Dermis microvascular lymphatic vessel endothelial cell (primary cell): ENCODE measurements around the gene CNN2. TPM values are rescaled to one million over a fixed set of nuclear protein-coding genes. Genes with fewer than 3 reads are reported as not detected.

Experiments
- DNase-seq, 2 donors: peaks; one replicate each; pipeline versions ENCODE4 v3.0.0 to v3.0.0-alpha.2; 2010; ENCODE audit warnings: low read depth in 2 of 2
- total RNA-seq: library from RNA; depleted of rRNA; stranded (reverse); fragments of >200 nt; gene quantifications from 2 replicates; pipeline ENCODE4 v1.2.1, GENCODE V29; 2014

The CNN2 gene
- total RNA-seq, 1 donor from 2014 or later = 92.6 TPM

DNA sequence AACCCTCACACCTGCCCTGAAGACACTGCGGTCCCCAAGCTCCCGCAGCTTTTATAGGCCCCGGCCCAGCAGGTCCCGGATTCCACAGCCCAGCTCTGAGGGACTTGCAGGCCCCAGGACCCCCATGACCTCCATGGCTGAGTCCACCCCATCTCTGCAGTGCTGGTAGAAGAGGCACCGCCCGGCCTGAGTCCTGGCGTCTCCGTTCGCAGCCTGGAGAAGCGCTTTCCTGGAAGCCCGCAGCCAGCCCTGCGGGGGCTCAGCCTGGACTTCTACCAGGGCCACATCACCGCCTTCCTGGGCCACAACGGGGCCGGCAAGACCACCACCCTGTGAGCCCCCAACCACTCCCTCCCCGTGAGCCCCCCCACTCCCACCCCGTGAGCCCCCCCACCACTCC, 22.7 kb downstream of the CNN2 start:
- DNase-seq = no peak

DNA sequence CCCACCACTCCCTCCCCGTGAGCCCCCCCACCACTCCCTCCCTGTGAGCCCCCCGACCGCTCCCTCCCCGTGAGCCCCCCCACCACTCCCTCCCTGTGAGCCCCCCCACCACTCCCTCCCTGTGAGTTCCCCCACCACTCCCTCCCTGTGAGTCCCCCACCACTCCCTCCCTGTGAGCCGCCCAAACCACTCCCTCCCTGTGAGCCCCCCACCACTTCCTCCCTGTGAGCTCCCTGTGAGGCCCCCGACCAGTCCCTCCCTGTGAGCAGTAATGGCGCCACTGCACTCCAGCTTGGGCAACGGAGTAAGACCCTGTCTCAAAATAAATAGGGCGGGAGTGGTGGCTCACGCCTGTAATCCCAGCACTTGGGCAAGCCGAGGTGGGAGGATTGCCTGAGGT, 23.4 kb downstream of the CNN2 start:
- DNase-seq = no peak

DNA sequence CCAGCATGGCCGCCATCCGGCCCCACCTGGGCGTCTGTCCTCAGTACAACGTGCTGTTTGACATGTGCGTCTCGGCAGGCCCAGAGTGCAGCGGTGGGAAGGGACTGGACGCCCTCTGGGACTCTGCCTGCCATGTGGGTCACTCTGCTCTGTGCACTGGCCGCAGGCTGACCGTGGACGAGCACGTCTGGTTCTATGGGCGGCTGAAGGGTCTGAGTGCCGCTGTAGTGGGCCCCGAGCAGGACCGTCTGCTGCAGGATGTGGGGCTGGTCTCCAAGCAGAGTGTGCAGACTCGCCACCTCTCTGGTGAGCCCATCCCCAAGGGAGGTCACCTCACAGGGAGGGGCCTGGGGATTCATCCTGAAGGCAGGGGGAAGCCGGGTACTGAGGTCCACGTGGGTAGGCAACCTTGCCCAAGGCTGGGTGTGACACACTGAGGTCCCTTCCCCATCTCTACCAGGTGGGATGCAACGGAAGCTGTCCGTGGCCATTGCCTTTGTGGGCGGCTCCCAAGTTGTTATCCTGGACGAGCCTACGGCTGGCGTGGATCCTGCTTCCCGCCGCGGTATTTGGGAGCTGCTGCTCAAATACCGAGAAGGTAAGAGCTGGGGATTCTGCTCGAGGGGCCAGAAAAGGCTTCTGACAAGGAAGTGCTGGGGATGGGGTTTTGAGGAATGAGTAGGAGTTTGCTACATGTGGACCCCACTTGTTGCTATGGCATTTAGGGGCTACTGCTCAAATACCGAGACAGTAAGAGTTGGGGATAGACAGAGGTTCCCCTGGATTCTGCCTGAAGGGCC, 24.8 kb downstream of the CNN2 start:
- DNase-seq = no peak

DNA sequence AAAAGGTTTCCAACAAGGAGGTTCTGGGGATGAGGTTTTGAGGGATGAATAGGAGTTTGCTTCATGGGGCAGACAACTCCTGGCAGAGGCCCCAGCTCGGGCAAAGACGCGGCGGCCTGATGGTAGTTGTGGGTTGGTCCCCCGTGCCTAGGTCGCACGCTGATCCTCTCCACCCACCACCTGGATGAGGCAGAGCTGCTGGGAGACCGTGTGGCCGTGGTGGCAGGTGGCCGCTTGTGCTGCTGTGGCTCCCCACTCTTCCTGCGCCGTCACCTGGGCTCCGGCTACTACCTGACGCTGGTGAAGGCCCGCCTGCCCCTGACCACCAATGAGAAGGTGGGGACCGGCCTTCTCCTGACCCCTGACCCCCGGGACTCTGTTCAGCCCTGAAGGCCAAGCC, 25.4 kb downstream of the CNN2 start:
- no peak for DNase-seq

DNA sequence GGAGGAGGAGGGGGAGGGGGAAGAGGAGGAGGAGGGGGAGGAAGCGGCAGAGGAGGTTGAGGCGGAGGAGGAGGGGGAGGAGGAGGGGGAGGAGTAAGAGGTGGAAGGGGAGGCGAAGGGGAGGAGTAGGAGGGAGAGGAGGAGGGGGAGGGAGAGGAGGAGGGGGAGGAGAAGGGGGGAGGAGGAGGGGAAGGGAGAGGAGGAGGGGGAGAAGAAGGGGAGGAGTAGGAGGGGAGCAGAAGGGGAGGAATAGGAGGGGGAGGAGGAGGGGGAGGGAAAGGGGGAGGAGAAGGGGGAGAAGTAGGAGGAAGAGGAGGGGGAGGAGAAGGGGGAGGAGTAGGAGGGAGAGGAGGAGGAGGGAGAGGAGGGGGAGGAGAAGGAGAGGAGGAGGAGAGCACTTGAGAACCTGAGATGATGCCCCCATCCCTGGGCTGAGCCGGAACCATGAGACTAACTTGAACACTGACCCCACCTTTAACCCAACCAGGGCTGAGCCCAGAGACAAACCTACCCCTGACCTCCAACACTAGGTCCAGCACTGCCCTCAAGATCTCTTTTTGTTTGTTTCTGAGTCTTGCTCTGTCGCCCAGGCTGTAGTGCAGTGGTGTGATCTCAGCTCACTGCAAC, 26.1 kb downstream of the CNN2 start:
- DNase-seq = no peak

DNA sequence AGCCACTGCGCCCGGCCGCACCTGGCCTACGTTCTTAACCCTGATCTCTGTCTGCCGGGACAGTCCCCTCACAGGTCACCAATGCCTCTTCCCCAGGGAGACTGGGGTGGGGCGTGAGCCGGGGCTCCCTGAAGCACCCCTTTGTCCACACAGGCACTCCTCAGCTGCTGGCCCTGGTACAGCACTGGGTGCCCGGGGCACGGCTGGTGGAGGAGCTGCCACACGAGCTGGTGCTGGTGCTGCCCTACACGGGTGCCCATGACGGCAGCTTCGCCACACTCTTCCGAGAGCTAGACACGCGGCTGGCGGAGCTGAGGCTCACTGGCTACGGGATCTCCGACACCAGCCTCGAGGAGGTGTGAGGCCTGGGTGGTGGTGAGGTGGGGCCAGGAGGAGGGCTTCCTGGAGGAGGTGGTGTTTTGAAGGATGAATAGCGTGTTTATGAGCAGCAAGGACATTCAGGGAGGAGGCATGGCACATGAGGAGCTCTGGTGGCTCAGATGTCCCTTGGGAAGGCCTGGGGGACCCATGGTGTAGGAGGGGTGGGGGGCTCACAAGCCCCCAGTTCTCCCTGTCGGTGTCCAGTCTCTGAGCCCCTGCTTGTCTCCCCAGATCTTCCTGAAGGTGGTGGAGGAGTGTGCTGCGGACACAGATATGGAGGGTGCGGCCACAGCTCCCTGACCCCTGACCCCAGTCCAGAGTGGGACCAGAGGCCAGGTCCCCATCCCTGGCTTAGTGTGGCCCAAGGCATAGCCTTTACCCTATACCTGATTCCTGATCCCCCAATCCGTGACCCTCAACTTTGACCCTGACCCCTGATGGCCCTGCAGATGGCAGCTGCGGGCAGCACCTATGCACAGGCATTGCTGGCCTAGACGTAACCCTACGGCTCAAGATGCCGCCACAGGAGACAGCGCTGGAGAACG, 27.0 kb downstream of the CNN2 start:
- DNase-seq = no peak

DNA sequence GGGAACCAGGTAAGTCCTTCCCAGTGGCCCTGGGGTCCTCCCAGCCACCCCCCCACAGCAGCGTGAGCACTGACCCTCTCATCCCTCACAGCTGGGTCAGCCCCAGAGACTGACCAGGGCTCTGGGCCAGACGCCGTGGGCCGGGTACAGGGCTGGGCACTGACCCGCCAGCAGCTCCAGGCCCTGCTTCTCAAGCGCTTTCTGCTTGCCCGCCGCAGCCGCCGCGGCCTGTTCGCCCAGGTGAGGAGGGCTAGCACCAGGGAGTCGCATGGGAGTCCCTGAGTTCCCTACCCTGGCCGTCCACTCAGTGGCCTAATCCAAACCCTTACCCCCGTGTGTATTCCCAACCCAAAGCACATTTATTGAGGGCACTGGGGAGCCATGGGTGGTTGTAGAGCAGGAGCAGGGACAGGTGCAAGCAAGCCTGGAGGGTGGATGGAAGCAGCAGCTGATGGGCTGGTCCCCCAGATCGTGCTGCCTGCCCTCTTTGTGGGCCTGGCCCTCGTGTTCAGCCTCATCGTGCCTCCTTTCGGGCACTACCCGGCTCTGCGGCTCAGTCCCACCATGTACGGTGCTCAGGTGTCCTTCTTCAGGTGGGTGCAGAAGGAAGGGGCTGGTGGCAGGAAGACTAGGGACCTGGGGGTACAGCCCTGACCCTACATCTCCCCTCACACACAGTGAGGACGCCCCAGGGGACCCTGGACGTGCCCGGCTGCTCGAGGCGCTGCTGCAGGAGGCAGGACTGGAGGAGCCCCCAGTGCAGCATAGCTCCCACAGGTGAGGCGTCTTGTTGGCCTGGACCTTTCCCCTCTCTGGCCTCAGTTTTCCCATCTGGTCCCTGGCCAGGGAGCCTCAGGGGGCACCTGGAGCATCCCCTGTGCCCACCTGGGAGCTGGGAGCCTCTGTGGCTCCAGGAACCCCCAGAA, 28.0 kb downstream of the CNN2 start:
- DNase-seq = no peak

DNA sequence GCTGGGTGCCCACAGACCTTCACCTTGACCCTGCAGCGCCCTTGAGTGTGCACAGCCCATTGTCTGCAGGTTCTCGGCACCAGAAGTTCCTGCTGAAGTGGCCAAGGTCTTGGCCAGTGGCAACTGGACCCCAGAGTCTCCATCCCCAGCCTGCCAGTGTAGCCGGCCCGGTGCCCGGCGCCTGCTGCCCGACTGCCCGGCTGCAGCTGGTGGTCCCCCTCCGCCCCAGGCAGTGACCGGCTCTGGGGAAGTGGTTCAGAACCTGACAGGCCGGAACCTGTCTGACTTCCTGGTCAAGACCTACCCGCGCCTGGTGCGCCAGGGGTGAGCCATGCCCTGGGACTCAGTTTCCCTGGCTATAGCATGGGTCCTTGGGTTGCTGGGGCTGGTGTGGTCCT, 28.6 kb downstream of the CNN2 start:
- no peak for DNase-seq

DNA sequence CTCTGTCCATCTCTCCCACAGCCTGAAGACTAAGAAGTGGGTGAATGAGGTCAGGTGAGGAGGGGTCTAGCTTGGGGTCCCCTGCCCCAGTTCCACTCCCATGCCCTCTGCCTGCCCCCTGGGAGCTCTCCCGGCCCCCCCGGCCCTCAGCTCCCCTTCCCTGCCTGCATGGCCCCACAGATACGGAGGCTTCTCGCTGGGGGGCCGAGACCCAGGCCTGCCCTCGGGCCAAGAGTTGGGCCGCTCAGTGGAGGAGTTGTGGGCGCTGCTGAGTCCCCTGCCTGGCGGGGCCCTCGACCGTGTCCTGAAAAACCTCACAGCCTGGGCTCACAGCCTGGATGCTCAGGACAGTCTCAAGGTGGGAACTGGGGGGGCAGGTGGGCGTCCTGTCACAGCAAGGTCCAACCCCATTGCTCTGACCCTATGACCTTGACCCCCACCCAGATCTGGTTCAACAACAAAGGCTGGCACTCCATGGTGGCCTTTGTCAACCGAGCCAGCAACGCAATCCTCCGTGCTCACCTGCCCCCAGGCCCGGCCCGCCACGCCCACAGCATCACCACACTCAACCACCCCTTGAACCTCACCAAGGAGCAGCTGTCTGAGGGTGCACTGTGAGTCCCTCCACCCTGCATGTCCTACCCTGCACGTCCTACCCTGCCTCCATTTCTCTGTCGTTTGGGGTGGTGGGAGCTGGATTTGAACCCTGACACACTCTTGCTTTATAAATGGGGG, 29.6 kb downstream of the CNN2 start:
- no peak for DNase-seq

DNA sequence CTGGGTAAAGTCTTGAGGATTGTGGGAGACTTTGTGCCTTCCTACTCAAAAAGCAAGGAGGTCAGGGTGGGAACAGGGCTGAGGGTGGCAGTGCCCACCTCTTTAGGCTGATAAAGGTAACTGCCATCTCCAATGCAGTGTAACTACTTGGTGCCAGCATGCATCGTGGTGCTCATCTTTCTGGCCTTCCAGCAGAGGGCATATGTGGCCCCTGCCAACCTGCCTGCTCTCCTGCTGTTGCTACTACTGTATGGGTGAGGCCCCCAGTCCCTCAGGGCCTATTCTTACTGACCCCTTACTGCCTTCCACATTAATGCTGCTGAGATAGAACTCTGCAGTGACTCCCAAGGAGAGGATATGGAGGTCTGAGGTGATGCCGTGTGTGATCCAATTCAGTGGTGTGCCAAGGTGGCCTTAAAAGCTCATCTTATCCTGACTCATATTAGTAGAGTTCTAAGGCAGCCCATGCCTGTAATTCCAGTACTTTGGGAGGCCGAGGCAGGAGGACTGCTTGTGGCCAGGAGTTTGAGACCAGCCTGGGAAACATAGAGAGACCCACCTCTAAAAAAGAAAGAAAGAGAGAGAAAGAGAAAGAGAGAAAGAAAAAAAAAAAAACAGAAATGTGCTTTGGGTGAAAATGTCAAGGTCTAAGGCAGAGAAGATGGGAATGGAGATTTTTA, 30.9 kb downstream of the CNN2 start:
- DNase-seq = peak in 1 of 2 donors; percentile 53

DNA sequence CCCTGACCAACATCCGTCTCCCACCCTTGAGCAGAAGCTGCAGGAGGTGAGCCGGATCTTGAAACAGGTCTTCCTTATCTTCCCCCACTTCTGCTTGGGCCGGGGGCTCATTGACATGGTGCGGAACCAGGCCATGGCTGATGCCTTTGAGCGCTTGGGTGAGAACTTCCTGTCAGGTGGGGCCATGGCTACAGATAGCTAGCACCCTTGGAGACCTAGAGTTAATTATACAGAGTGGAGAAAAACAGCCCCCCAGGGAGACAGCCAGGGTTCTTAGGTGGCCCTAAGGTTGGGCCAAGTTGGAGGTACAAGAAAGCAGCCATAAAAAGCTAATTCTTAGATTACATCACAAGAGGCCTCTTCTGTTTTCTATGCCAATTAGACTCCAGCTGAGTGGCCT, 31.7 kb downstream of the CNN2 start:
- DNase-seq = no peak

DNA sequence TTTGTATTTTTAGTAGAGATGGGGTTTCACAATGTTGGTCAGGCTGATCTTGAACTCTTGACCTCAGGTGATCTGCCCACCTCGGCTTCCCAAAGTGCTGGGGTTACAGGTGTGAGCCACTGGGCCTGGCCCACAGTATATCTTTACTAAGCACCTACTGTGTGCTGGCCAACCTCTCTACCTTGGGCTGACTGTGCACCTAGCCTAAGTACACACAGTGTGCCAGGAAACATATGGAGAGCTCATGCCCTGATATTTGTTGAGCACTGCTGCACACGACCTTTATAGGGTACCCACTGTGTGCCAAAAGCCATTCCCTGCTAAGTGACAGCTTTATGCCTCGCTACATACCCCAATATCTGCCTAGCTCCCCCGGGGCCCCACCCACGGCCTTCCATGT, 34.3 kb downstream of the CNN2 start:
- DNase-seq = no peak

DNA sequence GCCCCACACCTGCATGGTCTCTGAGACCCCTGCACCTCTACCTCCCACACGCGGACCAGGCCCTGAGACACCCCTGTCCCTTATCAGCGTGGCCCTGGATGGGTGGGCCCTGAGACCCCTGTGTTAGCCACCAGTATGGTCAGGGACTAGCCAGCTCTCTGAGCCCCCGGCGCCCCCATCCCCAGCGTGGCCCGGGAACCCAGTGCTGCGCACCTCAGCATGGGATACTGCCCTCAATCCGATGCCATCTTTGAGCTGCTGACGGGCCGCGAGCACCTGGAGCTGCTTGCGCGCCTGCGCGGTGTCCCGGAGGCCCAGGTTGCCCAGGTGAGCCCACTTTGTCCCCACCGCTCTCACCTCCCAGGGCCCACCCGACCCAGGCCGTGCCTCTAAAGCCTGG, 35.6 kb downstream of the CNN2 start:
- no peak for DNase-seq

DNA sequence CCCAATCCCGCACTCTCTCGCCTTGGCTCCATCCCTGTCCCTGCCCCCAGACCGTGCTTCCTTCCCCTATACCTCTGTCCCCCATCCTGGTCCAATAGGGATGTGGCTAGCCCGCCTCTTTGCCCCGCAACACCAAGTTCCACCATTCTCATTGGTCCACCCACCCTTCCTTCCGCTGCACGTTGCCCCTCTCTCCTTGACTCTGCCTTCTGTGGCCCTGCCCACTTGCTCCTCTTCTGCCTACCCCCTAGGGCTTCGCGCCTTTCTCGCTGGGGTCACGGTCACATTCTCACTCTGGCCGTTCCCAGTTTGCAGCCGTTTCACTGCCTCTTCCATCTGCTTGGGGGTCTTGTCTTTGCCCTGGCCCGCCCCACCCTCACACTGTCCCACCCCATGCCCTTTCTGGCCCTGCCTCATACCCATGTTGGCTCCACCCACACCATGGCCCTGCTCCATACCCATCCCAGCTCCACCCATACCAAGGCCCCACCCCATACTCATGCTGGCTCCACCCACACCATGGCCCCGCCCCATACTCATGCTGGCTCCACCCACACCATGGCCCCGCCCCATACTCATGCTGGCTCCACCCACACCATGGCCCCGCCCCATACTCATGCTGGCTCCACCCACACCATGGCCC, 36.1 kb downstream of the CNN2 start:
- no peak for DNase-seq

DNA sequence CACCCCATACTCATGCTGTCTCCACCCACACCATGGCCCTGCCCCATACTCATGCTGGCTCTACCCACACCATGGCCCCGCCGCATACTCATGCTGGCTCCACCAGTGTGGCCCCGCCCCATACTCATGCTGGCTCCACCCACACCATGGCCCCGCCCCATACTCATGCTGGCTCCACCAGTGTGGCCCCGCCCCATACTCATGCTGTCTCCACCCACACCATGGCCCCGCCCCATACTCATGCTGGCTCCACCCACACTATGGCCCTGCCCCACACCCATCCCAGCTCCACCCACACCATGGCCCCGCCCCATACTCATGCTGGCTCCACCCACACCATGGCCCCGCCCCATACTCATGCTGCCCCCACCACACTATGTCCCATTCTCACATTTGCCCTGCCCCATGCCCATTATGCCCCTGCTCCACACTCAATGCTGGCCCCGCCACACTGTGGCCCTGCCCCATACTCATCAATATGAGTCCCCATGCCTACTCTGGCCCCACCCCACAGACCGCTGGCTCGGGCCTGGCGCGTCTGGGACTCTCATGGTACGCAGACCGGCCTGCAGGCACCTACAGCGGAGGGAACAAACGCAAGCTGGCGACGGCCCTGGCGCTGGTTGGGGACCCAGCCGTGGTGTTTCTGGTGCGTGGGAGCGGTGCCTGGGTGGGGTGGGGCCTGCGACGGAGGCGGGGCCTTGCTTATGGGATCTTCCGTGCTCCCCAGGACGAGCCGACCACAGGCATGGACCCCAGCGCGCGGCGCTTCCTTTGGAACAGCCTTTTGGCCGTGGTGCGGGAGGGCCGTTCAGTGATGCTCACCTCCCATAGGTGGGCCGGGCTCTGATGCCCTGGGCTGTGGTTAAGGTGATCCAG, 36.9 kb downstream of the CNN2 start:
- peak in 1 of 2 donors; percentile 57 for DNase-seq

DNA sequence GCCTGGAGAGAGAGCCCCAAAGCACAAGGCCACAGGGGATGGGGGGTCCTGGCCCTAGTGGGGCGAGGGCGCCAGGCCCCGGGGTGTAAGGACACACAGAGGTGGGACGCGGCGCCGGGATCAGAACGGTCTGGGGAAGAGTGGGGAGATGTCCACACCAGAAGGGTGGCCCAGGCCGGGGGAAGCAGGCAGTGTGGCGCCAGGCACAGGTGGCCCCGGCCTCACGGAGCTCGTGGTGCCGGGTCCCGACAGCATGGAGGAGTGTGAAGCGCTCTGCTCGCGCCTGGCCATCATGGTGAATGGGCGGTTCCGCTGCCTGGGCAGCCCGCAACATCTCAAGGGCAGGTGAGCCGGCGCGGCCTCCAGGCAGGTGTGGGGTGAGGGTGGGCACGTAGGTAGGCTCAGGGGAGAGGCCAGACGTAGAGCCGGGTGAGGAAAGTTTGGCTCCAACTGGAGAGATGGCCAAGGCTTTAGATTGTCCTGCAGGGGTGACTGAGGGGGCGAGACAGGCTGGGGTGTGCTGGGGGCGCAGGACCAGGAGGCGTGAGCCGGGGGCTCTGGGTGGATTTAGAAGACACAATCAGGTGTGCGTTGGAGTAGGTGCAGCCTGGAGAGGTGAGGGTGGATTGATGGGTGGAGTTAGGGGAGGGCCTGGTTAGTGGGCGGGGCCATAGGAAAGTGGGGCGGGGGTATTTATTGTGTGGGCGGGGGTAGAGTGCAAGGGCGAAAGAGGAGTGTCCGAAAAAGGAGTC, 37.7 kb downstream of the CNN2 start:
- DNase-seq = no peak
